ENCODE data around the gene KCNQ1.

KCNQ1 gene

GRCh38 chr11:2858995-2859698 is 414.3 kb downstream of the KCNQ1 start:
- DNase-seq = no peak

- no peak for DNase-seq
These were observed 414.9 kb downstream of the KCNQ1 start for GRCh38 chr11:2859699-2860037.

- DNase-seq = no peak
These were observed 415.8 kb downstream of the KCNQ1 start for GRCh38 chr11:2860636-2861035.

GRCh38 chr11:2862395-2863275 is 417.8 kb downstream of the KCNQ1 start:
- DNase-seq = no peak

GRCh38 chr11:2863276-2863618 is 418.4 kb downstream of the KCNQ1 start:
- DNase-seq = no peak

- DNase-seq = no peak
These were observed 420.1 kb downstream of the KCNQ1 start for GRCh38 chr11:2864901-2865300.

- no peak for DNase-seq
These were observed 421.2 kb downstream of the KCNQ1 start for GRCh38 chr11:2865922-2866577.

GRCh38 chr11:2867142-2867541 is 422.3 kb downstream of the KCNQ1 start:
- no peak for DNase-seq

- DNase-seq = no peak
These were observed 423.1 kb downstream of the KCNQ1 start for GRCh38 chr11:2867722-2868505.

- no peak for DNase-seq
These were observed 423.8 kb downstream of the KCNQ1 start for GRCh38 chr11:2868506-2869133.

- no peak for DNase-seq
These were observed 424.3 kb downstream of the KCNQ1 start for GRCh38 chr11:2869134-2869526.

- no peak for DNase-seq
These were observed 425.0 kb downstream of the KCNQ1 start for GRCh38 chr11:2869561-2870427.

GRCh38 chr11:2870460-2870859 is 425.7 kb downstream of the KCNQ1 start:
- no peak for DNase-seq

GRCh38 chr11:2870969-2871680 is 426.3 kb downstream of the KCNQ1 start:
- no peak for DNase-seq

- no peak for DNase-seq
These were observed 430.2 kb downstream of the KCNQ1 start for GRCh38 chr11:2874963-2875362.

- no peak for DNase-seq
These were observed 432.7 kb downstream of the KCNQ1 start for GRCh38 chr11:2877474-2877873.

GRCh38 chr11:2878782-2879181 is 434.0 kb downstream of the KCNQ1 start:
- DNase-seq = no peak

GRCh38 chr11:2880646-2881045 is 435.8 kb downstream of the KCNQ1 start:
- DNase-seq = no peak

GRCh38 chr11:2881076-2881980 is 436.5 kb downstream of the KCNQ1 start:
- DNase-seq = no peak

- no peak for DNase-seq
These were observed 437.2 kb downstream of the KCNQ1 start for GRCh38 chr11:2881981-2882375.
